Dedifferentiated amniotic fluid mesenchymal stem cell (primary cell): ENCODE measurements around the gene PPFIA3.
"Not testable (repeated sequence)": the region's sequence is repeated elsewhere in the genome, so short reads cannot be mapped to it uniquely, and the experiment has no call there.

Experiments
- DNase-seq: peaks from one replicate; pipeline ENCODE4 v3.0.0-alpha.2; 2016; ENCODE audit errors: extremely low spot score

Gene PPFIA3

DNA sequence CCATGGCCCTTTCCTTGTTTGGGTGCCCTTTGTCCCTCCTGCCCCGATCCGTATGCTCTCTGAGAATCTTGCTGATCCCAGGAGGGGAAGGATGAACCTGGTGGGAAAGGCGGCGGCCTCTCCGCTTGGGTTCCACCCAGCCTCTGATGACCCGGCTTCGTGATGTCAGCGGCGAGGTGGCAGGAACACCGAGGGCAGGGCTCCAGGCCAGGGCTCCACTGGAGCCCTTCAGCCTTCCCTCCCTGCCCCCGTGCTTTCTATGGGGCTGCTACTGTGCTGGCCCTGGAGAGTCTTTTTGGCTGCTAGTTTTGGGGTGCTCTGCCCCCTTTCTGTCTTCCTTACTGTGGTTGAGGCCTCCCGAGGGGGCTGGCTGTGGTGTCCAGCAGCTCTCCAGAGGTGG is 17.0 kb upstream of the PPFIA3 start:
- no peak for DNase-seq

DNA sequence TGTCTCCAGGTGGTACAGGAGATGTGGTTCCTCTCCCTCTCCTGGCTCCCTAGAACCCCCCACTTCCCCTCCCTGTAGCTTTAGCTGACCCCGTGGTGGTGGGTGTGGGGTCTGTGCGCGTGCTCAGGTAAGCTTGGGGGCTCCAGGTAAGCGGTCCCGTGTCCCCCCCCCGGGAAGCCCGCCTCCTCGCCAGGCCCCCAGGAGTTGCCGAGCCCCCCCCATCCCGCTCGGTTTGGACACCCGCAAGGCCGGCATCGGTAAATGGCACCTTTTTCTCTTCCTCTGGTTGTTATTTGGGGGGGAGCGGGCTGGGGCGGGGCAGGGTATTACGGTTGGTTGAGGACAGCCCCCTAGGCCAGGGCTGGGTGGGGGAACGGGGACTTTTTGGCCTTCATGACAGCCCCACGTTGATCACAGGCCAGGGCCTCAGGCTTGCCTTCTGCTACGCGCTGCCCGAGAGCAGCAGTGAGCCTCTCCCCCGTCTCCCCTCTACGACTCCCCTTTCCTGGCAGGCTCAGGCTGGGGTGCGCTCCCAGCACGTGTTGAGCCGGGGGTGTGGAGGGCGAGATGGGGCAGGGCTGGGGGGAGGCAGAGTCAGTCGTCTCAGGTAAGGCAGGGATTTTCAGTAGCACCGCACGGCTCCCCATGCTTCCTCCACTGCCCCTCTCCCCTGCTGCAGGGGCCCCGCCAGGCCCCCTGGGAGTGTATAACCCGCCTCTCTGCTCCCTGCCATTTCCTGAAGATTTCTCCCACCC is 15.8 kb upstream of the PPFIA3 start:
- no peak for DNase-seq

DNA sequence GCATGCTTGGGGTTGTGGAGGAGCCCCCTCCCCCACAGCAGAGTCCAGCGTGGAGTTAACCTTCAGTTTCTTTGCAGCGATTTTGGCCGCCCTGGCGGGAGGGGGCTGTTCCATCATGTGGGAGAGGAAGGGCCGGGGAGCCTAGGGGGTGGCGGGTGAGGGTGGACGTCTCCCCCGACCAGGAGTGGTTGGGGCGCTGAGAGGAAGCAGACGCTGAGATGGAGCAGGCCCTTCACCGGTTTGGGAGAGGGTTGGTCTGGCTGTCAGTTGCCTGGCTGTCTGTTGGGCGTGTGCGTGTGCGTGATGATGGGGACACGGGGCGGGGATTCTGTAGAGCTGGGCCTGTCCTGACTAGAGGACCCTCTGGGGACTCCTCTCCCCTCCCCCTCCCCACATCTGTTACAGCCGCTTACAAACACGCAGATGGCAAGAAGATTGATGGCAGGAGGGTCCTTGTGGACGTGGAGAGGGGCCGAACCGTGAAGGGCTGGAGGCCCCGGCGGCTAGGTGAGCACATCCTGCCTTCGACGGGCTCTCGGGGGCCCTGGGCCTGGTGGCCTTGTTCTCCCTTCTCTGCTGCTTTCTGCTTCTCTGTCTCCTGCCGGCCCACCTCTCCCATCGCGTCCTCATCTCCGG is 15.0 kb upstream of the PPFIA3 start:
- DNase-seq: no peak

DNA sequence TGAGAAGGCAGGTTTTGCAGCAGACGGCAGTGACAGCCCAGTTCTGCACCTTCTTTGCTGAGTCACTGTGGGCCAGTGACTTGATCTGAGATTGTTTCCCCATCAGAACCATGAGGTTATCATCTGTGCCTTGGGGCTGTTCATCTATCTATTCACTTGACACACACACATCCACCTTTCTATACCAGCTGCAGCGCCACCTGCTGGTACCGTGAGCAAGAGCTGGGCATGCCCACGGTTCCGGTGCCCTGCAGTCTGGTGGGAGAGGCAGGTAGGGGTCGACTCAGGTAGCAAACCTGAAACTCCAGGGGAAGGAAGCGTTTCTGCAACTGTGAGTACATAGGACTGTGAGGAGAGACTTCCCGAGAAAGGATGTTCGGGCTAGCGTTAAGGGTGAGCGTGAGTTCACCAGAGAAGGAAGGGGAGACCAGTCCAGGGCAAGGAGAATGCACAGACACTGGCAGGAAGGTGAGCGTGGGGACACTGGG is 12.7 kb upstream of the PPFIA3 start:
- DNase-seq: no peak

DNA sequence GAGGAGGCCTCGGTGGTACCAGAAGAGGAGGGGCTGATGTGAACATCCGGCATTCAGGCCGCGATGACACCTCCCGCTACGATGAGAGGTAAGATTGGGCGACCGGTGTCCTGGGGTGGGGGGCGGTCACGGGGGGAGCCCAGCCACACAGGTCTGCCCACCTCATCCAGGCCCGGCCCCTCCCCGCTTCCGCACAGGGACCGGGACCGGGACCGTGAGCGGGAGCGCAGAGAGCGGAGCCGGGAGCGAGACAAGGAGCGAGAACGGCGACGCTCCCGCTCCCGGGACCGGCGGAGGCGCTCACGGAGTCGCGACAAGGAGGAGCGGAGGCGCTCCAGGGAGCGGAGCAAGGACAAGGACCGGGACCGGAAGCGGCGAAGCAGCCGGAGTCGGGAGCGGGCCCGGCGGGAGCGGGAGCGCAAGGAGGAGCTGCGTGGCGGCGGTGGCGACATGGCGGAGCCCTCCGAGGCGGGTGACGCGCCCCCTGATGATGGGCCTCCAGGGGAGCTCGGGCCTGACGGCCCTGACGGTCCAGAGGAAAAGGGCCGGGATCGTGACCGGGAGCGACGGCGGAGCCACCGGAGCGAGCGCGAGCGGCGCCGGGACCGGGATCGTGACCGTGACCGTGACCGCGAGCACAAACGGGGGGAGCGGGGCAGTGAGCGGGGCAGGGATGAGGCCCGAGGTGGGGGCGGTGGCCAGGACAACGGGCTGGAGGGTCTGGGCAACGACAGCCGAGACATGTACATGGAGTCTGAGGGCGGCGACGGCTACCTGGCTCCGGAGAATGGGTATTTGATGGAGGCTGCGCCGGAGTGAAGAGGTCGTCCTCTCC is 11.5 kb upstream of the PPFIA3 start:
- DNase-seq: no peak

DNA sequence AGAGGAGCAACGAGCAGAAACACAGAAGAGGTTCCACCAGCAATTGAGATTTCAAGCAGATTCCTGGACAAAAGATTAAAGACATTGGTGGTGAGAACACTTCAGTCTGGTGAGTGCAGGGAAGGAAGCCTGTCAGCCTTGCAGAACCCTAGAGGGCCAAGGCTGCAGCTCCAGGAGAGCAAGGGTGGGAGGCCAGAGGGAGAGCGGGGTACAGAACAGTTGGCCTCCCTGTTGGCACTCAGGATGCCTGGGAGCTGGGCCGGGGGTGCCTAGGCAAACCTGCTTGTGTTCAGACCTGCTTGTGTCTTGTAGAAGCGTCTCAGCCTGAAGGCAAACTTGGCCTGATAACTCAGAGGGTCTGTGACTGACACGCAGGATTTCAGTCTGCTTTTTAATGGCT is 10.3 kb upstream of the PPFIA3 start:
- DNase-seq: no peak

GRCh38 chr19:49109569-49110233 is 9.6 kb upstream of the PPFIA3 start:
- no peak for DNase-seq

- DNase-seq: peak; percentile 22
These were observed 8.8 kb upstream of the PPFIA3 start for GRCh38 chr19:49110567-49110966.

DNA sequence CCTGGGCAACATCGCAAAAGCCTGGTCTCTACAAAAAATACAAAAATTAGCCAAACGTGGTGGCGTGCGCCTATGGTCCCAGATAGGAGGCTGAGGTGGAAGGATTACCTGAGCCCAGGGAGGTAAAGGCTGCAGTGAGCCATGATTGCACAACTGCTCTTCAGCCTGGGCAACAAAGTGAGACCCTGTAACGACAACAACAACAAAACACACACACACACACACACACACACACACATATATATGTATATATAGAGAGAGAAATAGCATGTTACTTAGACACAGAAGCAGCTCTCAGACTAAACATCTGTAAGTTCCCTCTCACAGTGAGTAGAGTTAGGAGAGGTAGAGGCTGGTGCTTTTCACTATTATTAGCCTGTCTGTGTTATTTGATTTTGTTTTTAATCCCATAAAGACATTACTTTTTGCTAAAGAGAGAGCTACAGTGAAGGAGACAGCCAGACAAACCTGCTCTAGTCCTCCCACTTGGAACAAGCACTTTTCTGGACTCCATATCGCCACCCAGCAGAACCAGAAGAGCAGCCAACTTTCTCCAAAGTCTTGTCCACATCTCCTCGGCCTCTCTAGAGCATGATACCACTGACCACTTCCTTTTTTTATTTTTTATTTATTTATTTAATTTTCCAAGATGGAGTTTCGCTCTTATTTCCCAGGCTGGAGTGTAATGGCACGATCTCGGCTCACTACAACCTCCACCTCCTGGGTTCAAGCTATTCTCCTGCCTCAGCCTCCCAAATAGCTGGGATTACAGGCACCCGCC is 7.9 kb upstream of the PPFIA3 start:
- DNase-seq: no peak

GRCh38 chr19:49113762-49114629 is 5.3 kb upstream of the PPFIA3 start, which contains the start of gene LIN7B:
Gene LIN7B, plus strand, starts transcription at chr19:49114370. Its CDS starts 35 bp downstream, at chr19:49114405.
- DNase-seq: peak; percentile 21

- DNase-seq: peak; percentile 43
These were observed 4.5 kb upstream of the PPFIA3 start for GRCh38 chr19:49114630-49115363.

DNA sequence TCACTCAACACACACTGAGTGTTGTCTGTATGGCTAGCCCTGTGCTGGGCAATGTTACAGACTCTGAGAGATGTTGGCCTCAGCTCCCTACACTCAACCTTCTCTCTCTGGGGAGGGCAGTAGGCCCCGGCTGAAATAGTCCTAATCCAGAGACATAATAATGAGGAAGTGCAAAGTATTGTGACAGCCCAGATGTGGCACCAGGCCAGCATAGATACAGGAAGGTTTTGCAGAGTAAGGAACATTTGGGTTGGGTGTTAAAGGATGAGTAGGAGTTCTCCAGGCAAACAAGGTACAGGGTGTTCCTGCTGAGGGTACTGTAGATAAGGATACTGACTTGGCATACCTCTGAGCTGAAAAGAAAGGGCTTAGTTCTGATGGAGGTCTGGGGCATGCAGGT is 2.8 kb upstream of the PPFIA3 start:
- no peak for DNase-seq

DNA sequence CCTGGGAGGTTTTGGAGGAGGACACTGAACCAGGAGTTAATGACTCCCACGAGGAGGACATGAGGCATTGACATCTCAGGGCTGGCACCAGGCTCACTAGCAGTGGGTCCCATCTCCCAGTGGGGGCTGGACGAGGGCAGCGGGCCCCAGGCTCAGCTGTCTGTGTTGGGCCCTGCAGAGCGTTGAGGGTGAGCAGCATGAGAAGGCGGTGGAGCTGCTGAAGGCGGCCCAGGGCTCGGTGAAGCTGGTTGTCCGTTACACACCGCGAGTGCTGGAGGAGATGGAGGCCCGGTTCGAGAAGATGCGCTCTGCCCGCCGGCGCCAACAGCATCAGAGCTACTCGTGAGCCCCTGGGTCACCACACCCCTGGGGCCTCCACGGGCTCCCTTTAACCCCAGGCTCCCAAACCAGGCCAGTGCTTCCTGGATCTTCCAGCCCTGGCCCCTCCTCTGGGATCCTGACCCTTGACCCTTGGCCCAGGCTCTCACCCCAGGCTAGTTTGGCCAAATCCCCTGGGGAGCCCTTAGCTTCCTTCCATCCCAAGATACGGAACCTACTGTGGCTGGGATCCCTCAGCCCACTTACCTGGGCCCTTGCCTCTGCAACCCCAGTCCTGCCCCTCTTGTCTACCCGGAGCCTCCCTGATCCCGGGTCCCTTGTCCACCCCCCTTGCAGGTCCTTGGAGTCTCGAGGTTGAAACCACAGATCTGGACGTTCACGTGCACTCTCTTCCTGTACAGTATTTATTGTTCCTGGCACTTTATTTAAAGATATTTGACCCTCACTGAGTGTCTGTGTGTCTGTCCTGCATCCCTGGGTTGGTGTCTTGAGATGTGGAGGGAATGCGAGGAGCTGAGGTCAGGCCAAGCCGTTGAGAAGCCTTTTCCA is 1.4 kb upstream of the PPFIA3 start:
- no peak for DNase-seq

- peak; percentile 92 for DNase-seq
These were observed 556 bp upstream of the PPFIA3 start, which contains the start of gene C19orf73 for GRCh38 chr19:49118565-49119410. Gene C19orf73, minus strand, starts transcription at chr19:49119143. Its CDS starts 121 bp downstream, at chr19:49119022.

DNA sequence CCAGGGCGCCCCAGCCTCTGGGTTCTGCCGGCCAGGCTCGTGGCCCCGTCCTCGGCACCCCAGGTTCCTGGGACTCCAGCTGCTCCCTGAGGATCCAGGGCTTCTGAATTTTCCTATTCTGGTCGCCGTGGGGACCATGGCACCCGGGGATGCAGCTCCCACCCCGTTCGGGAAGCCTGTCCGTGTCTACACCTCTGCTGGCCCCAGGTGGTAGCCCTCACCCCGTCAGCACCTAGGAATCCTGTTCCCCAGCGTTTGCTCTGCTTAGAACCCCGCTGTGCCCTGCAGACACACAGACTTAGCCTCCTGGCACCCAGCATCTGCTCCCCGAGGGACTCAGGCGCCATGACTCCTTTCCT is 960 bp downstream of the PPFIA3 start:
- DNase-seq: no peak

DNA sequence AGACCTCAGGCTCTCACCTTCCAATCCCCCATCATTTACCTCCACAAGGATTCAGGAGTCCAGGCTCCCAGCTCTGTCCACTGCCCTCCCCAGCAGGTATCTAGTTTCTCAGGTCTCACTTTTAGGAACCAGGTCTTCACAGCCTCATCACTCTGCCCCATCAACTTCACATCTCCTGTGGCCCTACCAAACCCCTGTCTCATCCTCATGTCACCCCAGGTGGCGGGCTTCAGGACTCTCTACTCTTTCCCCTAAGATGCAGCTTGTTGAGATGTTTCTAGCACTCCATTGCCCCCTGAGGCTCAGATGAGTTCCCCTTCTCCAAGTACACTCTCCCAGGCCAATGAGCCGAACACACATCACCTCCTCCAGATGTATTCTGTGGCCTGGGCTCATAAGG is 1.5 kb downstream of the PPFIA3 start:
- no peak for DNase-seq

- not testable (repeated sequence) for DNase-seq
These were observed 2.5 kb downstream of the PPFIA3 start for GRCh38 chr19:49121841-49122240.
